ENCODE results near the gene PHF14.

The PHF14 gene

DNA sequence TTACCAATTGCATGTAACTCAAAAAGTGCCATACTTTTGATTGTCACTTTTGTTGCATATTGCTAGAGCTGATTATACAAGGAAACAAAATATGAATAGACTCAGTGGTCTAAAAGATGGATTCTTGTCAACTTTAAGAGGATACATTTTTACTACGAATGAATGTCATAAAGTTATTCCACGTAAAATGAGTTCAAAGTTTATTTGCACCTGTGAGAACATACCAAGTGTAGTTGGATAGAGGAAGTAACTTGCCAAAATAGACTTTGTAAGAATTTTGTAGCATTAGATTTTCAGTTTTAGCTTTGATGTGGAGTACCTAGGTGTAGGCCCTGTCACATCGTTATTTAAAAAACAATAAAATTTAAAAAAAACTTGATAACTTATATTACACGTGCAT is 106.2 kb downstream of the PHF14 start:
- Histone ChIP-seq H3K27ac (ENCODE audit: low read depth, low read length) (no peak overlapping the region), H3K4me1 (ENCODE audit: control insufficient read depth in 5 of 5, insufficient read depth in 5 of 5, low read length in 5 of 5) (no peaks in the 10 kb centered on the region), H3K4me3 (ENCODE audit: low read depth in 1 of 5, low read length in 5 of 5) (no peak overlapping the region), H3K36me3 (ENCODE audit: control insufficient read depth in 5 of 5, insufficient read depth in 5 of 5, low read length in 5 of 5) (peaks cover 0 to 4% (median 0%) of the 10 kb centered on the region in 5 donors), H3K9me3 (ENCODE audit: control insufficient read depth in 5 of 5, low read length in 5 of 5) (peaks cover 0 to 2% (median 0%) of the 10 kb centered on the region in 5 donors), H3K27me3 (ENCODE audit: control insufficient read depth in 5 of 5, insufficient read depth in 4 of 5, low read length in 5 of 5) (no peaks in the 10 kb centered on the region), H3K9ac (ENCODE audit: low read length in 5 of 5) (no peak overlapping the region)

DNA sequence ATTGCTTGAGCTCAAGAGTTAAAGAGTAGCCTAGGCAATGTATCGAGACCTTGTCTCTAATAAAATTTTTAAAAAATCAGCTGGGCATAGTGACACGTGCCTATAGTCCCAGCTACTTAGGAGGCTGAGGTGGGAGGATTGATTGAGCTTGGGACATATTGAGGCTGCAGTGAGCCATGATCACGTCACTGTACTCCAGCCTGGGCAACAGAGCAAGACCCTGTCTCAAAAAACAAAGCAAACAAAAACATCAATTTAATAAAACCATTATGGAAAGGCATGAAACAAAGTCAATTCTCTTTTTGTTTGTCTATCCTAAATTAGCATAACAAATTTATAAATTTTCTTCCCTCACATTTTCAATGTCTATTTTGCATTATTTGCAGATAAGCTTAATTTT is 108.4 kb downstream of the PHF14 start:
- Histone ChIP-seq H3K9me3 (ENCODE audit: control insufficient read depth in 5 of 5, low read length in 5 of 5) (peaks cover 0 to 2% (median 0%) of the 10 kb centered on the region in 5 donors), H3K27me3 (ENCODE audit: control insufficient read depth in 5 of 5, insufficient read depth in 4 of 5, low read length in 5 of 5) (no peaks in the 10 kb centered on the region), H3K4me1 (ENCODE audit: control insufficient read depth in 5 of 5, insufficient read depth in 5 of 5, low read length in 5 of 5) (no peaks in the 10 kb centered on the region), H3K4me3 (ENCODE audit: low read depth in 1 of 5, low read length in 5 of 5) (no peak overlapping the region), H3K9ac (ENCODE audit: low read length in 5 of 5) (no peak overlapping the region), H3K36me3 (ENCODE audit: control insufficient read depth in 5 of 5, insufficient read depth in 5 of 5, low read length in 5 of 5) (peaks cover 0 to 4% (median 0%) of the 10 kb centered on the region in 5 donors), H3K27ac (ENCODE audit: low read depth, low read length) (no peak overlapping the region)

DNA sequence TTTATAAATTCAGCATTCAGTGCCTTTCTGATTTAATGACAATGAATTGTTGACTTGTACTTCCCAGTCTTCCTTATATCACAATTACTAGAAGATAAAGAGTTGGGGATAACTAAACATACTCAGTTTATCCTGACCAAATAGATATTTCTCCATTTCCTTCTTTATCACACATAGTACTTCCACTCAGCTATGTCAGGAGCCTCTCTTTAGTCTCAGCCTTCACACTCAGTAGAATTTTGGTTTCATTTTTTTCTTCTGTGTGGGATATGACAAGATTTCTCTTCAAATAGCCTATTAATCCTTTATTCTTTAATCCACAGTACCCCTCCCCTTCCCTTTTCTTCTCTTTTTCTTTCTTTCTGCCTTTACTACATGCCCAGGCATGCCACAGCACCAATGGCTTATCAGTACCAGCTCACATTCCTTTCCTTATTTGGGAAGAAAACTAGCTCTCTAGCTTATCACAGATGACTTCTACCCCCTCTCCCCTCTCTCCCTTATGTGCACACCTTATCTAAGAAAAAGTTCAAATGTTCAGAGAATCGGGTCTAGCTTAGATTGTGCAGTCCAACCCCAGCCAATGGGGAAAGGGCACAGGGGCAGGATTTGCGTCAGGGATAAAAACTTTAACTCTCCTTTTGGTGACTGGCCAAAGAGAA is 109.0 kb downstream of the PHF14 start:
- no peak overlapping the region for H3K27ac ChIP-seq (ENCODE audit: low read depth, low read length)
- no peaks in the 10 kb centered on the region for H3K27me3 ChIP-seq (ENCODE audit: control insufficient read depth in 5 of 5, insufficient read depth in 4 of 5, low read length in 5 of 5)
- H3K9me3 ChIP-seq (ENCODE audit: control insufficient read depth in 5 of 5, low read length in 5 of 5), result peaks cover 0 to 2% (median 0%) of the 10 kb centered on the region in 5 donors

DNA sequence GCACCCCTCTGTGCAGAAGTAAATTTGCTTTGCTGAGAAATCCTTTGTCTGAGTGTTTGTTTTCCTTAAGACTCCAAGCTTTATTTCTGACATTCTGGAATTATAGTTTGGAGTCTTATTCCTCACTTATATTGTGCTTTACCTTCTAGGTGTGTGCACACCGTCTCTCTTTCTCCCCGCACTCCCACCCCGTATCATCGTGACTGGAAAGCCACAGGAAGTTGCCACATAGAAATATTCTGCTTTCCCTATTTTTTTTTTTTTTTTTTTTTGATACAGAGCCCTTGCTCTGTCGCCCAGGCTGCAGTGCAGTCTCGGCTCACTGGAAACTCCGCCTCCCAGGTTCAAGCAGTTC is 109.5 kb downstream of the PHF14 start:
- Histone ChIP-seq H3K4me1 (ENCODE audit: control insufficient read depth in 5 of 5, insufficient read depth in 5 of 5, low read length in 5 of 5) (no peaks in the 10 kb centered on the region), H3K9me3 (ENCODE audit: control insufficient read depth in 5 of 5, low read length in 5 of 5) (peaks cover 0 to 2% (median 0%) of the 10 kb centered on the region in 5 donors), H3K27ac (ENCODE audit: low read depth, low read length) (no peak overlapping the region), H3K9ac (ENCODE audit: low read length in 5 of 5) (no peak overlapping the region), H3K27me3 (ENCODE audit: control insufficient read depth in 5 of 5, insufficient read depth in 4 of 5, low read length in 5 of 5) (no peaks in the 10 kb centered on the region), H3K36me3 (ENCODE audit: control insufficient read depth in 5 of 5, insufficient read depth in 5 of 5, low read length in 5 of 5) (peaks cover 0 to 4% (median 2%) of the 10 kb centered on the region in 5 donors), H3K4me3 (ENCODE audit: low read depth in 1 of 5, low read length in 5 of 5) (no peak overlapping the region)

More for the DNA sequence above, 109.0 kb downstream of the PHF14 start:
- Histone ChIP-seq H3K4me3 (ENCODE audit: low read depth in 1 of 5, low read length in 5 of 5) (no peak overlapping the region), H3K9ac (ENCODE audit: low read length in 5 of 5) (no peak overlapping the region), H3K4me1 (ENCODE audit: control insufficient read depth in 5 of 5, insufficient read depth in 5 of 5, low read length in 5 of 5) (no peaks in the 10 kb centered on the region), H3K36me3 (ENCODE audit: control insufficient read depth in 5 of 5, insufficient read depth in 5 of 5, low read length in 5 of 5) (peaks cover 0 to 4% (median 0%) of the 10 kb centered on the region in 5 donors)

DNA sequence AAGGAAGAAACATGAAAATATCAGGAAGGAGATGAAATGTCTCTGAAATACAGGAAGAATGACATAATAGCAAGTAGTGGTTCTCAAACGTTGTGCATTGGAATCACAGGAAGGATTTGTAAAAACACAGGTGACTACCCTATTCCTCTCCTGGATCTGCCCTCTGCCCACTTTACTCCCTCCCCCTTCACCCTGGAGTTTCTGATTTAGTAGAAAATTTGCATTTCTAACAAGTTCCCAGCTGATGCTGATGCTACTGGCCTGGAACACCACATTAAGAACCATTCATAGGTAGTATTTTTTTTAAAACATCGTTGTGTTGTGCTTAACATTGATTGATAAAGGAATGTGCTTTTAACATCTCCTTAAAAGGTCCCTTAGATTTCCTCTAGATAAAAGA is 130.9 kb downstream of the PHF14 start:
- H3K9me3 ChIP-seq (ENCODE audit: control insufficient read depth in 5 of 5, low read length in 5 of 5), result no peaks in the 10 kb centered on the region
- H3K4me3 ChIP-seq (ENCODE audit: low read depth in 1 of 5, low read length in 5 of 5), result no peak overlapping the region
- no peaks in the 10 kb centered on the region for H3K27me3 ChIP-seq (ENCODE audit: control insufficient read depth in 5 of 5, insufficient read depth in 4 of 5, low read length in 5 of 5)
- H3K27ac ChIP-seq (ENCODE audit: low read depth, low read length), result no peak overlapping the region
- H3K4me1 ChIP-seq (ENCODE audit: control insufficient read depth in 5 of 5, insufficient read depth in 5 of 5, low read length in 5 of 5), result no peaks in the 10 kb centered on the region
- H3K36me3 ChIP-seq (ENCODE audit: control insufficient read depth in 5 of 5, insufficient read depth in 5 of 5, low read length in 5 of 5), result peaks cover 0 to 5% (median 3%) of the 10 kb centered on the region in 5 donors
- H3K9ac ChIP-seq (ENCODE audit: low read length in 5 of 5), result no peak overlapping the region

DNA sequence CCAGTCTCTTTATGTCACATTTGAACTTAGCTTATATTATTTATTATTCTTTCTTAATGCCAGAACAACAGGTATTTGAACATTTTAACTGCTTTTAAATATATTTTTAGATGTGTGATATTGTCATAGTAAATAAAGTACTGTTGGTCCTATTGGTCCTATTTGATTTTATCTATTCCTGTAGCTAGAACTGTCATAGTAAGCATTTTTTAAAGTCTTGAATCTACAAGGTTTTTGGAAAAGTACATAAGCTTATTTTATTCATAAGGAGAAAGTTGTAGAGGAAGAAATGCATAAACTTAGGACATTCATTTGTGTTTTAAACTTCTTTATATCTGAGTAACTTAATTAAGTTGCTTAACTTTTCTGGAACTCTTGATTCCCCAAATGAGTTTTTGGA is 136.0 kb downstream of the PHF14 start:
- Histone ChIP-seq H3K27me3 (ENCODE audit: control insufficient read depth in 5 of 5, insufficient read depth in 4 of 5, low read length in 5 of 5) (no peaks in the 10 kb centered on the region), H3K4me3 (ENCODE audit: low read depth in 1 of 5, low read length in 5 of 5) (no peak overlapping the region), H3K4me1 (ENCODE audit: control insufficient read depth in 5 of 5, insufficient read depth in 5 of 5, low read length in 5 of 5) (no peaks in the 10 kb centered on the region), H3K27ac (ENCODE audit: low read depth, low read length) (no peak overlapping the region), H3K9me3 (ENCODE audit: control insufficient read depth in 5 of 5, low read length in 5 of 5) (no peaks in the 10 kb centered on the region), H3K9ac (ENCODE audit: low read length in 5 of 5) (no peak overlapping the region), H3K36me3 (ENCODE audit: control insufficient read depth in 5 of 5, insufficient read depth in 5 of 5, low read length in 5 of 5) (peaks cover 1 to 10% (median 3%) of the 10 kb centered on the region in 5 donors)

DNA sequence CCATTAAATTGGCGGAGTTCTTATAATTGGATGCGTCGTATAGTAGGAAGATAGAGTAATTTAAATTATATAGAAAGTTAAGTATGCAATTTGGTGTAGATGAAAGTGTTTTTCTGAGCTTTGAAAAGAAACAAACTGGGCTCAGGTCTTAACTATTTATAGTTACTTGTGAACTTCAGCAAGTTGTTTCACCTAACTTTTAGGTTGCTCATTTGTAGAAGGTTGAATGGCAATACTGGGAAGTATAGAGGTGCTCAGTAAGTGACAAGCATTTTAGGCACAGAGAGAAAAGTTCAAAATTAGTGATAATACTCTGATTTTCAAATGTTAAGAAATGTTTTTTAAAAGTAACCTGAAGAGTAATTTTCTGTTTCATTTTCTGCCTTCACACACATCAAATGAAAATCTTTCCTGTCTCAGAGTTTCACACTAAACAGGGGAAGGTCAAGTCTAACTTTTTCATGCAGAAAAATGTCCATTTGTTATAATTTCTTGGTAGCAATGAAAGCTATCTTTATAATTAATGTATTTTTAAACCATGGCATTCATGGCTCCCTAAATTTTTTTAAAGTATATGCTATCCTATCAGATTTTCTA is 146.5 kb downstream of the PHF14 start:
- no peaks in the 10 kb centered on the region for H3K9me3 ChIP-seq (ENCODE audit: control insufficient read depth in 5 of 5, low read length in 5 of 5)

DNA sequence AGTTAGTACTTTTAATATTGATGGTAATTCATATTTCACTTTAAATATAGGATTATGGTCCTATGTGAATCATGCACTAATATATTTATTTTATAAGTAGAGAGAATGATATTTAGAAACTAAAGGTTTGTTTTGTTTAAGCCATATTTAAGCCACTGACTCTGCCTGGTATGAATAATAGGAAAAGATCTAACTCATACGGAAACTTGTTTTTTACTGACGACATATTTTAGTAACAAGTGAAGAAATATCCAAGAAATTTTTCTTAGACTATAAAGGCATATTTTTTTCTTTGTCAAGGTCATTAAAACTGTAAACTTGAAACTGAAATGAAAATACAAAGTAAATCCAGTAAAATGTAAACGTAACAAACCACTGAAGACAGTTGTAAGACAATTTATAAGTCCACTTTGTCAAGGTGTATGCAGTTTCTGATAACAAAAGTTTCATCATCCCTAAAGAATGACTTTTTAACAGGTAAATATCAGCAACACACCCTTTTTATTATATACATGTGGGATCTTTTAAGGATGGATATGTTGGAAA is 147.1 kb downstream of the PHF14 start:
- Histone ChIP-seq H3K27ac (ENCODE audit: low read depth, low read length) (no peak overlapping the region), H3K9me3 (ENCODE audit: control insufficient read depth in 5 of 5, low read length in 5 of 5) (no peaks in the 10 kb centered on the region), H3K36me3 (ENCODE audit: control insufficient read depth in 5 of 5, insufficient read depth in 5 of 5, low read length in 5 of 5) (peaks cover 0 to 10% (median 5%) of the 10 kb centered on the region in 5 donors)

More for the DNA sequence above, 146.5 kb downstream of the PHF14 start:
- Histone ChIP-seq H3K27ac (ENCODE audit: low read depth, low read length) (no peak overlapping the region), H3K4me3 (ENCODE audit: low read depth in 1 of 5, low read length in 5 of 5) (no peak overlapping the region), H3K4me1 (ENCODE audit: control insufficient read depth in 5 of 5, insufficient read depth in 5 of 5, low read length in 5 of 5) (no peaks in the 10 kb centered on the region), H3K36me3 (ENCODE audit: control insufficient read depth in 5 of 5, insufficient read depth in 5 of 5, low read length in 5 of 5) (peaks cover 0 to 10% (median 5%) of the 10 kb centered on the region in 5 donors), H3K9ac (ENCODE audit: low read length in 5 of 5) (no peak overlapping the region), H3K27me3 (ENCODE audit: control insufficient read depth in 5 of 5, insufficient read depth in 4 of 5, low read length in 5 of 5) (no peaks in the 10 kb centered on the region)

DNA sequence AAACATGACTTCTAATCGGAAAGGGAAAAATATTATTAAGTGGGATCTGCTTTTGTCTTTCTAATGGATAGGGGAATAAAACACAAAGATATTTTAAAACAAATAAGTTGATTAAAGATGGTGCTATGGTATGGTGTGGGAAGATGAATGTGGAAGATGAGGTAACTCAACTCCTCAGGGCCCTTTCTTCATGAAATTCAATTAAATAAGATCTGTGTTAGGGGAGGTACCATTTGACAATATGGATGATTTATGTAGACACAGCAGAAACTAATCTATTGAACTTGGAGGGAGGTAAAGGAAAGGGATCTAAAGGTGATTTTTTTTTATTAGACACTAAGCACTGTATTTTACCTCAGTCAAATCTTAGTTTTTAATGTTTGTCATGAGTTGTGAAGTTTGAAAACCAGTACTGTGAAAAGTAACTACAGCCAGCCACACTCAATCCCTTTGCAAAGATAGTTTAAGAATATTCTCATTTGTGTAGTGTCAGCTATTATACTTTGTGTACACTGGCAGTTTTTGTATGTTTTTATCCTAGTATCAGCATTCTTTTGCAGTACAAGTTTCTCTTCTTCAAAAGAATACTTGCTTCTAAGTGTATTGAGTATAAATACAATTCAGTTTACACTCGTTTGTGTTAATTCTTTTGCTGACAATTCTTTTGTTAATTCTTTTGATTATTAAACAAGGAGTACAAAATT is 151.3 kb downstream of the PHF14 start:
- Histone ChIP-seq H3K4me3 (ENCODE audit: low read depth in 1 of 5, low read length in 5 of 5) (no peak overlapping the region), H3K36me3 (ENCODE audit: control insufficient read depth in 5 of 5, insufficient read depth in 5 of 5, low read length in 5 of 5) (peaks cover 0 to 6% (median 3%) of the 10 kb centered on the region in 5 donors), H3K27ac (ENCODE audit: low read depth, low read length) (no peak overlapping the region), H3K9me3 (ENCODE audit: control insufficient read depth in 5 of 5, low read length in 5 of 5) (no peaks in the 10 kb centered on the region), H3K4me1 (ENCODE audit: control insufficient read depth in 5 of 5, insufficient read depth in 5 of 5, low read length in 5 of 5) (no peaks in the 10 kb centered on the region), H3K9ac (ENCODE audit: low read length in 5 of 5) (no peak overlapping the region), H3K27me3 (ENCODE audit: control insufficient read depth in 5 of 5, insufficient read depth in 4 of 5, low read length in 5 of 5) (no peaks in the 10 kb centered on the region)

More for the DNA sequence above, 147.1 kb downstream of the PHF14 start:
- Histone ChIP-seq H3K27me3 (ENCODE audit: control insufficient read depth in 5 of 5, insufficient read depth in 4 of 5, low read length in 5 of 5) (no peaks in the 10 kb centered on the region), H3K4me1 (ENCODE audit: control insufficient read depth in 5 of 5, insufficient read depth in 5 of 5, low read length in 5 of 5) (no peaks in the 10 kb centered on the region), H3K4me3 (ENCODE audit: low read depth in 1 of 5, low read length in 5 of 5) (no peak overlapping the region), H3K9ac (ENCODE audit: low read length in 5 of 5) (no peak overlapping the region)

All from subcutaneous abdominal adipose tissue (tissue), 5 donors.